Measurements from ENCODE around the gene EHMT2. TPM values are rescaled to one million over a fixed set of nuclear protein-coding genes. Genes with fewer than 3 reads are reported as not detected.

EHMT2 gene
- total and polyA plus RNA-seq, 2 of the 13 experiments (the other 11 are each of a cell fraction or from before 2014, with no cell fraction given), result 55.2 to 69.2 TPM

DNA sequence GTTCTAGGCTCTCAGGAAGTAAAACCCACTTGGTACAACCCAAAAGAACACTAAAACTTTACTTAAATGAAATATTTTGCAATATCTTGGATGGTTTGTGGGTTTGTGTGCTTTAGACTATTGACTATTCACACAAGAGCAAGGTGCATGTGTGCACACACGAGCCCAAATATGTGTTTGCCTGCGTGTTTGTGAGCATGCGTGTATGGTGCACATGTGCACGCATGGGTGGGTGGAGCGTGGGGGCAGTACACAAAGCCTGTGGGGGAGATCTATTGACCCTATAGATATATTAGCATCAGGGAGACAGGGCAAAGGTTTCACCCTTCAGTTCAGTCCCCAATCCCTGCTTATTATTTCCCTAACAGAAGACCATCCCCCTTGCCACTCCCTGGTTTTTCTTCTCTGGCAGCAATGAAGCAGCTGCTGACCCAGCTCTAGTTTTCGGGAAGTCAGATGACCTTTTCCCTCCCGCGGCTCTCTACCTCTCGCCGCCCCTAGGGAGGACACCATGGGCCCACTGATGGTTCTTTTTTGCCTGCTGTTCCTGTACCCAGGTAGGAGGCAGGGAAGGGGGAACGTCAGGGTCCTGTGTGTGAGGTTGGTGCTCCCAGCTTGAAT, 29.9 kb upstream of the EHMT2 start, which contains the start of gene C2 (continued):
- TF ChIP-seq SALL1 (CRISPR knock-in tag; IDR thresholded peaks at IDR 0.05), result peak; percentile 100
- 0 out of 2 replicates have a peak, but pooled peaks have one; percentile 8 for TF ChIP-seq ZNF441 (CRISPR knock-in tag; IDR thresholded peaks at IDR 0.05; ENCODE audit: borderline replicate concordance)
- TF ChIP-seq AHR (CRISPR knock-in tag; IDR thresholded peaks at IDR 0.05), result peak; percentile 62
- no peak for TF ChIP-seq ZFYVE20 (CRISPR knock-in tag; IDR thresholded peaks at IDR 0.05; ENCODE audit: borderline replicate concordance, low read depth)
- peak; percentile 78 for TF ChIP-seq ZNF614 (CRISPR knock-in tag; IDR thresholded peaks at IDR 0.05; ENCODE audit: borderline replicate concordance)
- TF ChIP-seq, protein P1, sequence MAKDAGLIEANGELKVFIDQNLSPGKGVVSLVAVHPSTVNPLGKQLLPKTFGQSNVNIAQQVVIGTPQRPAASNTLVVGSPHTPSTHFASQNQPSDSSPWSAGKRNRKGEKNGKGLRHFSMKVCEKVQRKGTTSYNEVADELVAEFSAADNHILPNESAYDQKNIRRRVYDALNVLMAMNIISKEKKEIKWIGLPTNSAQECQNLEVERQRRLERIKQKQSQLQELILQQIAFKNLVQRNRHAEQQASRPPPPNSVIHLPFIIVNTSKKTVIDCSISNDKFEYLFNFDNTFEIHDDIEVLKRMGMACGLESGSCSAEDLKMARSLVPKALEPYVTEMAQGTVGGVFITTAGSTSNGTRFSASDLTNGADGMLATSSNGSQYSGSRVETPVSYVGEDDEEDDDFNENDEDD (CRISPR knock-in tag; IDR thresholded peaks at IDR 0.05; ENCODE audit: borderline replicate concordance), result peak; percentile 62; the same call in 1 of the 2 replicates
- TF ChIP-seq HMGA1 (CRISPR knock-in tag; conservative IDR thresholded peaks at IDR 0.05), result no peak
- peak; percentile 83 for TF ChIP-seq CREM (IDR thresholded peaks at IDR 0.05)
- no peak for TF ChIP-seq CREM (CRISPR knock-in tag; IDR thresholded peaks at IDR 0.05)
- no peak for TF ChIP-seq ZNF777 (CRISPR knock-in tag; IDR thresholded peaks at IDR 0.05)
- TF ChIP-seq ZBTB7A (CRISPR knock-in tag; IDR thresholded peaks at IDR 0.05), result no peak; the same call in 1 of the 2 replicates
- TF ChIP-seq TOPORS (CRISPR knock-in tag; IDR thresholded peaks at IDR 0.05), result peak; percentile 87
- TF ChIP-seq SMAD3 (CRISPR knock-in tag; IDR thresholded peaks at IDR 0.05), result peak; percentile 87; the same call in 1 of the 2 replicates
- TF ChIP-seq CEBPG (CRISPR knock-in tag; IDR thresholded peaks at IDR 0.05), result peak; percentile 95
- TF ChIP-seq, protein P2, sequence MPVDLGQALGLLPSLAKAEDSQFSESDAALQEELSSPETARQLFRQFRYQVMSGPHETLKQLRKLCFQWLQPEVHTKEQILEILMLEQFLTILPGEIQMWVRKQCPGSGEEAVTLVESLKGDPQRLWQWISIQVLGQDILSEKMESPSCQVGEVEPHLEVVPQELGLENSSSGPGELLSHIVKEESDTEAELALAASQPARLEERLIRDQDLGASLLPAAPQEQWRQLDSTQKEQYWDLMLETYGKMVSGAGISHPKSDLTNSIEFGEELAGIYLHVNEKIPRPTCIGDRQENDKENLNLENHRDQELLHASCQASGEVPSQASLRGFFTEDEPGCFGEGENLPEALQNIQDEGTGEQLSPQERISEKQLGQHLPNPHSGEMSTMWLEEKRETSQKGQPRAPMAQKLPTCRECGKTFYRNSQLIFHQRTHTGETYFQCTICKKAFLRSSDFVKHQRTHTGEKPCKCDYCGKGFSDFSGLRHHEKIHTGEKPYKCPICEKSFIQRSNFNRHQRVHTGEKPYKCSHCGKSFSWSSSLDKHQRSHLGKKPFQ (CRISPR knock-in tag; IDR thresholded peaks at IDR 0.05; ENCODE audit: insufficient replicate concordance), result peak; percentile 96
- 0 out of 2 replicates have a peak, but pooled peaks have one; percentile 75 for TF ChIP-seq ZNF670 (CRISPR knock-in tag; IDR thresholded peaks at IDR 0.05; ENCODE audit: borderline replicate concordance)
- peak; percentile 23 for TF ChIP-seq NFKBIZ (CRISPR knock-in tag; IDR thresholded peaks at IDR 0.05)
- TF ChIP-seq, protein P3, sequence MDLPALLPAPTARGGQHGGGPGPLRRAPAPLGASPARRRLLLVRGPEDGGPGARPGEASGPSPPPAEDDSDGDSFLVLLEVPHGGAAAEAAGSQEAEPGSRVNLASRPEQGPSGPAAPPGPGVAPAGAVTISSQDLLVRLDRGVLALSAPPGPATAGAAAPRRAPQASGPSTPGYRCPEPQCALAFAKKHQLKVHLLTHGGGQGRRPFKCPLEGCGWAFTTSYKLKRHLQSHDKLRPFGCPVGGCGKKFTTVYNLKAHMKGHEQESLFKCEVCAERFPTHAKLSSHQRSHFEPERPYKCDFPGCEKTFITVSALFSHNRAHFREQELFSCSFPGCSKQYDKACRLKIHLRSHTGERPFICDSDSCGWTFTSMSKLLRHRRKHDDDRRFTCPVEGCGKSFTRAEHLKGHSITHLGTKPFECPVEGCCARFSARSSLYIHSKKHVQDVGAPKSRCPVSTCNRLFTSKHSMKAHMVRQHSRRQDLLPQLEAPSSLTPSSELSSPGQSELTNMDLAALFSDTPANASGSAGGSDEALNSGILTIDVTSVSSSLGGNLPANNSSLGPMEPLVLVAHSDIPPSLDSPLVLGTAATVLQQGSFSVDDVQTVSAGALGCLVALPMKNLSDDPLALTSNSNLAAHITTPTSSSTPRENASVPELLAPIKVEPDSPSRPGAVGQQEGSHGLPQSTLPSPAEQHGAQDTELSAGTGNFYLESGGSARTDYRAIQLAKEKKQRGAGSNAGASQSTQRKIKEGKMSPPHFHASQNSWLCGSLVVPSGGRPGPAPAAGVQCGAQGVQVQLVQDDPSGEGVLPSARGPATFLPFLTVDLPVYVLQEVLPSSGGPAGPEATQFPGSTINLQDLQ (CRISPR knock-in tag; IDR thresholded peaks at IDR 0.05), result no peak
- no peak for TF ChIP-seq SATB2 (CRISPR knock-in tag; IDR thresholded peaks at IDR 0.05)

Data from HepG2 (cell line).